OCI-LY7 (cell line): ENCODE measurements around the gene MICAL3. TPM values are rescaled to one million over a fixed set of nuclear protein-coding genes. Genes with fewer than 3 reads are reported as not detected.

Experiments used
- BruUV-seq: library from RNA; stranded (reverse); fragments of 400-500 nt; replicated peaks from 2 replicates; lab custom pipeline; 2021; lab: Mats Ljungman, UMichigan
- CTCF ChIA-PET: fragments of 300-600 bp; sonication (Branson Sonifier 250); formaldehyde crosslinking; loops from one replicate; lab custom pipeline; 2022; ENCODE audit warnings: antibody characterized with exemption; ENCODE audit not compliant: unreplicated experiment; lab: Charles Lee
- POLR2A ChIA-PET: fragments of 300-600 bp; sonication (Branson Sonifier 250); formaldehyde crosslinking; loops from one replicate; lab custom pipeline; 2022; ENCODE audit warnings: antibody characterized with exemption; lab: Charles Lee
- DNase-seq: peaks from one replicate; pipeline ENCODE4 v3.0.0-alpha.2; 2015; ENCODE audit warnings: low spot score
- H2AFZ ChIP-seq: fragments of 200-600 bp; sonication (generic), shearing (Covaris generic); 2 replicates; pipeline ENCODE4 v1.6.1; 2014; ENCODE audit warnings: mild to moderate bottlenecking, antibody characterized with exemption, low read length, moderate library complexity
- H3K27ac ChIP-seq: fragments of 200-600 bp; sonication (generic); 2 replicates; pipeline ENCODE4 v1.5.1; 2014; ENCODE audit warnings: mixed run types, low read depth, mild to moderate bottlenecking, moderate library complexity, low read length, inconsistent platforms; ENCODE audit not compliant: poor library complexity, severe bottlenecking
- H3K36me3 ChIP-seq: fragments of 200-600 bp; sonication (generic); 2 replicates; pipeline ENCODE4 v1.6.1; 2014; ENCODE audit warnings: mild to moderate bottlenecking, antibody characterized with exemption, low read length, moderate library complexity, mixed read lengths; ENCODE audit not compliant: insufficient read depth
- H3K4me1 ChIP-seq: fragments of 200-600 bp; sonication (generic); 2 replicates; pipeline ENCODE4 v1.5.1; 2014; ENCODE audit warnings: mild to moderate bottlenecking, low read length; ENCODE audit not compliant: insufficient read depth, poor library complexity, severe bottlenecking
- H3K4me2 ChIP-seq: fragments of 200-600 bp; sonication (generic); 2 replicates; pipeline ENCODE4 v1.6.1; 2014; ENCODE audit warnings: mild to moderate bottlenecking, low read length
- H3K4me3 ChIP-seq: fragments of 200-600 bp; sonication (generic); 2 replicates; pipeline ENCODE4 v1.5.1; 2014; ENCODE audit warnings: mild to moderate bottlenecking, low read depth, low read length; ENCODE audit not compliant: poor library complexity, severe bottlenecking
- H3K79me2 ChIP-seq: fragments of 200-600 bp; sonication (generic); 2 replicates; pipeline ENCODE4 v1.6.1; 2016; ENCODE audit warnings: low read depth, mild to moderate bottlenecking, low read length, moderate library complexity, mixed read lengths; ENCODE audit not compliant: insufficient read depth
- H3K9me2 ChIP-seq: fragments of 200-600 bp; sonication (generic); 2 replicates; pipeline ENCODE4 v1.6.1; 2016; ENCODE audit warnings: mild to moderate bottlenecking, low read length, mixed read lengths; ENCODE audit not compliant: insufficient read depth
- H3K9me3 ChIP-seq: fragments of 200-600 bp; sonication (generic); 2 replicates; pipeline ENCODE4 v1.6.1; 2014; ENCODE audit warnings: mild to moderate bottlenecking, mixed run types, low read length, mixed read lengths
- H4K20me1 ChIP-seq: fragments of 200-600 bp; sonication (generic); 2 replicates; pipeline ENCODE4 v1.6.1; 2014; ENCODE audit warnings: mild to moderate bottlenecking, antibody characterized with exemption, low read length, moderate library complexity, mixed read lengths; ENCODE audit not compliant: insufficient read depth
- EZH2phosphoT487 ChIP-seq: fragments of 200-600 bp; sonication (generic); IDR thresholded peaks from 2 replicates; pipeline ENCODE4 v1.6.1; 2018; ENCODE audit warnings: low read depth, borderline replicate concordance, mild to moderate bottlenecking, mixed run types, antibody characterized with exemption, low read length, moderate library complexity, mixed read lengths
- intact Hi-C: fragments of 100-400 bp; cut with micrococcal nuclease; formaldehyde crosslinking; loops from one replicate; pipeline ENCODE4 v1.10.0; 2022; ENCODE audit not compliant: unreplicated experiment
- total RNA-seq, 2 experiments: library from RNA; depleted of rRNA in 1 of 2; stranded (reverse); fragments of >200 nt in 1 of 2; shearing (Covaris generic) in 1 of 2; gene quantifications; 2 replicates each; pipeline ENCODE4 v1.2.3, GENCODE V29; 2014 to 2022
- TF ChIP-seq, protein P1 (sequence below): fragments of 200-600 bp; sonication (generic); conservative IDR thresholded peaks from 2 replicates; pipeline ENCODE4 v1.5.1; 2014; ENCODE audit warnings: mild to moderate bottlenecking, antibody characterized with exemption, low read length, moderate library complexity, mixed read lengths

The MICAL3 gene
- total RNA-seq, 2 experiments from 2014 or later: 80.9 to 210 TPM

DNA sequence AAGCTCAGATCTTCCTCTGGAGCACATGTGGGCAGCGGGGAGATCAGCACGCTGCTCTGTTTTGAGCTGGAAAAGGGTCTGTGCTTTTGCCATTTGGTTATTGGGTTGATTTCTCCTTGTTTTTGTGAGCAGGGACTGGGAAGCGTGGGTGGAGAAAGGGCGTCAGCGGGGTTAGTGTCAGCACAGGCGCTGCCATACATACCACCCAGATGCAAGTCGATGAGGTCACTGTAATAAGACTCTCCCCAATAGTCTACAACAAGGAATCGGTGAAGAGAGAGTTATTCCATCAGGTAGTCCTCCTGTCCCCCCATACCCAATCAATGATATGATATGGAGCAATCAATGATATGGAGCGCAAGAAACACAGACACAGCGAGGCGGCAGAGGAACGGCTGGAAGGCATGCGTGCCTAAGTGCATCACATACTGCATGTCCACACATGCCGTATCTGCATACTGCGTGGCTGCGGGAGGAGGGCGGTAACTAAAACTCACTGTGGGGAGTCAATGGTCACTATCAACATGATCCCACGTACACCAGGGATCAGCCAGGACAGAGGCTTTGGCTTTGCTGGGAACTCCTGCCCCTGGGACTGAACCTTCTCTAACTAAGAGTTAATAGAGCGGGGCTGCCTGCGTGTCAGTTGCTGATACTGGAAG is 220.6 kb downstream of the MICAL3 start:
- intact Hi-C loops: no loop called here
- BruUV-seq: no TSS peak
- no peak overlapping the region for H3K4me3 ChIP-seq
- H3K9me3 ChIP-seq: no peaks in the 10 kb centered on the region
- H3K9me2 ChIP-seq: no peaks in the 10 kb centered on the region
- H2AFZ ChIP-seq: no peak overlapping the region
- H3K27ac ChIP-seq: no peak overlapping the region
- no peak overlapping the region for H3K4me2 ChIP-seq
- H3K36me3 ChIP-seq: peaks cover 73% of the 10 kb centered on the region
- DNase-seq: no peak
- POLR2A ChIA-PET: no interaction called here
- no peaks in the 10 kb centered on the region for H3K79me2 ChIP-seq
- no peak for TF ChIP-seq EZH2phosphoT487
- TF ChIP-seq, protein P1, sequence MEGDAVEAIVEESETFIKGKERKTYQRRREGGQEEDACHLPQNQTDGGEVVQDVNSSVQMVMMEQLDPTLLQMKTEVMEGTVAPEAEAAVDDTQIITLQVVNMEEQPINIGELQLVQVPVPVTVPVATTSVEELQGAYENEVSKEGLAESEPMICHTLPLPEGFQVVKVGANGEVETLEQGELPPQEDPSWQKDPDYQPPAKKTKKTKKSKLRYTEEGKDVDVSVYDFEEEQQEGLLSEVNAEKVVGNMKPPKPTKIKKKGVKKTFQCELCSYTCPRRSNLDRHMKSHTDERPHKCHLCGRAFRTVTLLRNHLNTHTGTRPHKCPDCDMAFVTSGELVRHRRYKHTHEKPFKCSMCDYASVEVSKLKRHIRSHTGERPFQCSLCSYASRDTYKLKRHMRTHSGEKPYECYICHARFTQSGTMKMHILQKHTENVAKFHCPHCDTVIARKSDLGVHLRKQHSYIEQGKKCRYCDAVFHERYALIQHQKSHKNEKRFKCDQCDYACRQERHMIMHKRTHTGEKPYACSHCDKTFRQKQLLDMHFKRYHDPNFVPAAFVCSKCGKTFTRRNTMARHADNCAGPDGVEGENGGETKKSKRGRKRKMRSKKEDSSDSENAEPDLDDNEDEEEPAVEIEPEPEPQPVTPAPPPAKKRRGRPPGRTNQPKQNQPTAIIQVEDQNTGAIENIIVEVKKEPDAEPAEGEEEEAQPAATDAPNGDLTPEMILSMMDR: no peak
- no peaks in the 10 kb centered on the region for H4K20me1 ChIP-seq
- CTCF ChIA-PET: no interaction called here
- peaks cover 37% of the 10 kb centered on the region for H3K4me1 ChIP-seq

DNA sequence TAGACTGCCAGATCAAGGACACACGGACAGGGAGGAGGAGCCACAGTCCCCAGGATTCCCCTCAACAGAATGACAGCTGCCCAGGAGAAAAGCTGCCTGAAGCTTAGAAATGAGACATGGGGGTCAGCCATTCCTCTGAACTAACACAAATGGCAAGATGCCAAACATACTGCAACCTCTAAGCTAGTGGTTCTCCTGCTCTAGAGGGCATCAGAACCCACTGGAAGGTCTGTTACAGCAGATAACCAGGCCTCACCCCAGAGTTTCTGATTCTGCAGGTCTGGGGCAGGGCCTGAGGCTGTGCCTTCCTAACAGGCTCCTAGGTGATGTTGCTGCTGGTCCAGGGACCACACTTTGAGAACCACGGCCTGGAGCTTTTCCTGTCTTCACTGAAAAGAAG is 221.5 kb downstream of the MICAL3 start:
- Histone ChIP-seq H2AFZ (no peak overlapping the region), H3K4me2 (no peak overlapping the region), H3K9me3 (no peaks in the 10 kb centered on the region), H3K27ac (no peak overlapping the region), H3K4me3 (no peak overlapping the region), H3K36me3 (peaks cover 65% of the 10 kb centered on the region), H4K20me1 (no peaks in the 10 kb centered on the region), H3K79me2 (peaks cover 2% of the 10 kb centered on the region; the same call in 1 of the 2 replicates), H3K4me1 (peaks cover 46% of the 10 kb centered on the region), H3K9me2 (no peaks in the 10 kb centered on the region)
- no peak for DNase-seq
- TF ChIP-seq, protein P1: no peak
- no peak for TF ChIP-seq EZH2phosphoT487
- no TSS peak for BruUV-seq
- POLR2A ChIA-PET: no interaction called here
- CTCF ChIA-PET: interaction anchor here (0.6 kb wide), 1 partner anchor 286 kb away, joined by 3 read pairs; no protein-coding TSS in a partner anchor
- intact Hi-C loops: no loop called here

DNA sequence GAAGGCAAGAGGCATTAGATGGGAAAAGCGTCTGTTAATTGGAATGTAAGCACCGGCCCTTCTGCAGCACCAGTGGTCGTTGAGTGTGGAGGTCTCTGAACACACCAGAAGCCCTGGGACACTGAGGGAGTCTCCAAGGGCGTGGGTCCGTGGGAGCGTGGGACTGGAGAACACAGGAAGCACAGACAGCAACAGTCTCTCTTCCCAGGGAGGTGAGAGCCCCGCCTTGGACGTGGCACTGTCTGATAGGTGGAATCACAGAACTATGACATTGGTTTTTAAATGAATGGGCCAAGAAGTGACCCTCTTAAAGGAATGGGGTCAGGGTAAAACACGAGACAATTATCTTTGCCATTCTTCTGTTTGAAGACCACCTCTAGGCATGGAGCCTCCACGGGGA is 221.9 kb downstream of the MICAL3 start:
- H3K4me2 ChIP-seq: no peak overlapping the region
- no TSS peak for BruUV-seq
- H3K9me2 ChIP-seq: no peaks in the 10 kb centered on the region
- H4K20me1 ChIP-seq: no peaks in the 10 kb centered on the region
- DNase-seq: no peak
- H3K4me3 ChIP-seq: no peak overlapping the region
- TF ChIP-seq, protein P1: no peak
- TF ChIP-seq EZH2phosphoT487: no peak
- peaks cover 64% of the 10 kb centered on the region for H3K36me3 ChIP-seq
- H3K4me1 ChIP-seq: peaks cover 50% of the 10 kb centered on the region
- intact Hi-C loops: no loop called here
- H3K27ac ChIP-seq: no peak overlapping the region
- H3K9me3 ChIP-seq: no peaks in the 10 kb centered on the region
- no peak overlapping the region for H2AFZ ChIP-seq
- ChIA-PET CTCF (interaction anchor here (0.6 kb wide), 1 partner anchor 286 kb away, joined by 3 read pairs; no protein-coding TSS in a partner anchor), POLR2A (no interaction called here)
- H3K79me2 ChIP-seq: peaks cover 6% of the 10 kb centered on the region; the same call in 1 of the 2 replicates
